HG02840 (cell line): ENCODE measurements around the gene CIITA.
"Not testable (repeated sequence)": the region's sequence is repeated elsewhere in the genome, so short reads cannot be mapped to it uniquely, and the experiment has no call there.

Source experiments
- ATAC-seq: cut with Tn5 transposase; IDR thresholded peaks from one replicate; pipeline ENCODE4 v1.9.1; 2021; ENCODE audit warnings: mild to moderate bottlenecking, moderate library complexity, moderate number of reproducible peaks; ENCODE audit not compliant: unreplicated experiment, low FRiP score

Gene CIITA

DNA sequence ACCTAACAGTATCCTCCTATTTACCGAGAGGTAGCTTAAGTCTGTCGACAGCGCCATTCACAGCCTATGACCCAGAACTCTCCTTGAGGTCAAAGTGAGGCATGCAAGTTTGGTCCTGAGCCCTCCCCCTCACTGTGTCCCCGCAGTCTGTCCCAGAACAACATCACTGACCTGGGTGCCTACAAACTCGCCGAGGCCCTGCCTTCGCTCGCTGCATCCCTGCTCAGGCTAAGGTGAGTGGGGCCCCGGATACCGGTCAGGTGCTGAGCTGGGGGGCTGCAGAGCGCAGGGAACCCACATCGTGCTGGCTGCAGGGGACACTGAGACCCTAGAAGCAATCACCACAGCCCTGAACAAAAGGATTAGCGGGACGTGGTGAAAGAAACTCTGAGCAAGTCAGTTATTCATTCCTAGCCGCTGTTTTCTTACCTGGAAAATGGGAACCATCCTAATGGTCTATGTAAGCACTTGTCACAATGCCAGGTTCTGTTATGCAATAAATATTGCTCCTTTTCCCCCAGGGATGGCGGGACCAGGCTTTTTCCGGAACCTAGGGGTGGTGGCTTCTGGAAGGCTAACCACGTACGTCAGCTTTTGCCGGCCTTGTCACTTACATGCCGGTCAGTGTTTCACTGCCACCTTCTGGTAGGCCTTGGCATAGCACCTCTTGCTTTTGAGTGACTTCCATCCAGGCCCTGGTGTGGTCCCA lies 41.4 kb downstream of the CIITA start:
- no peak for ATAC-seq

DNA sequence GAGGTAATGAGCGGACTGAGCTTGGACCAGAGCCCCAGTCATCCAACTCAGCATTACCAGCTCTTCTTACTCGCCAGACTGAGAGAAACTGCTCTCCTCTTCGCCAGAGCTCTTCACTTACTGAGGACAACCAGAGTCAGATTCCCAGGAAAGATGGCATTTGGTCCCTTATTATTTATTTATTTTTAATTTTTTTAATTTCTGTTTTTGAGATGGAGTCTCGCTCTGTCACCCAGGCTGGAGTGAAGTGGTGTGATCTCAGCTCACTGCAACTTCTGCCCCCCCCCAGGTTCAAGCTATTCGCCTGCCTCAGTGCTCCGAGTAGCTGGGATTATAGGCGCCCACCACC lies 42.0 kb downstream of the CIITA start:
- ATAC-seq = no peak

DNA sequence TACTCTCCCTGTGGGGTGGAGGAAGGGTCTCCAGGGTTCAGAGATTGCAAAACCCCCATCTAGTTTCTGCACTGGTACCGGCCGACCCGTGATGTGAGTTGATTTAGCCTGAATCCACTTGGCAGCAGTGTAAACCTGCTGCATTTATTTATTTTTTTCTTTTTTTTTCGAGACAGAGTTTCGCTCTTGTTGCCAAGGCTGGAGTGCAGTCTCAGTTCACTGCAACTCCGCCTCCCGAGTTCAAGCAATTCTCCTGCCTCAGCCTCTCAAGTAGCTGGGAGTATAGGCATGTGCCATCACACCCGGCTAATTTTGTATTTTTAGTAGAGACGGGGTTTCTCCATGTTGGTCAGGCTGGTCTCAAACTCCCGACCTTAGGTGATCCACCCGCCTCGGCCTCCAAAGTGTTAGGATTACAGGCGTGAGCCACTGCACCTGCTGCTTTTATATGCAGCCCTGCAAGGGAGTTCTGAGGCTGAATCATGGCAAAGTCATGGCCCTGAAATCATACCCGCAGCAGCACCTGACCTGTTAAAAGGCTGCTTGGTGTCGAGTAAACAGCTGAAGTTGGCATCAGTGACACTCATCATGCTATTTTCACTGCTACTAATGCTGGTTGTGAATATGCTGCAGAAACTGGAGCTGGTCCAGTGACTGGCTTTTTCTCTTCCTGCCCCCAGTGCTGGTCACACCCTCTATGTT lies 43.9 kb downstream of the CIITA start:
- ATAC-seq = no peak

DNA sequence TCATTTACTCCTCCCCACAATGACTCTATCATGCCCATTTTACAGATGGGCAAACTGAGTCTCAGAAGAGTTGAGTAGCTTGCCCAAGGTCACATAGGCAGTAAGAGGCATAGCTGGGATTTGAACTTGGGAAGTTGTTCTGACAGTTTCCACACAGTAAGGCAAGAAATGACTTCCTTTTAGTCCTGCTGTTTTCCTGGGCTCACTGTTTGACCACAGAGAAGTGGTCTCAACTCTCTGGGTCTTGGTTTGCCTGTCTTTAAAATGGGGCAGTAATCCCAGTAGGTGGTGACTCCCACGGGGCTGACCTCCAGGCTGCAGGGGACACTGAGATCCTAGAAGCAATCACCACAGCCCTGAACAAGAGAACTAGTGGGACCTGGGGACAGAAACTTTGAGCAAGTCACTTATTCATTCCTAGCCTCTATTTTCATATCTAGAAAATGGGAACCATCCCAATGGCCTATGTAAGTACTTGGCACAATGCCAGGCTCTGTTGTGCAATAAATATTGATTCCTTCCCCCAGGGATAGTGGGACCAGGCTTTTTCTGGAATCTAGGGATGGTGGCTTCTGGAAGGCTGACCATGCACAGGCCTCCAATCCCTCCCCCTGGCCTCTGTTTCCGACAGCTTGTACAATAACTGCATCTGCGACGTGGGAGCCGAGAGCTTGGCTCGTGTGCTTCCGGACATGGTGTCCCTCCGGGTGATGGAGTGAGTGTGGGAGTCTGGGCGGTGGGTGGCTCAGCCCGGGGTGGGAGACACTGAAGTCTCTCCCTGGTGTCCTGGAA lies 44.7 kb downstream of the CIITA start:
- no peak for ATAC-seq

DNA sequence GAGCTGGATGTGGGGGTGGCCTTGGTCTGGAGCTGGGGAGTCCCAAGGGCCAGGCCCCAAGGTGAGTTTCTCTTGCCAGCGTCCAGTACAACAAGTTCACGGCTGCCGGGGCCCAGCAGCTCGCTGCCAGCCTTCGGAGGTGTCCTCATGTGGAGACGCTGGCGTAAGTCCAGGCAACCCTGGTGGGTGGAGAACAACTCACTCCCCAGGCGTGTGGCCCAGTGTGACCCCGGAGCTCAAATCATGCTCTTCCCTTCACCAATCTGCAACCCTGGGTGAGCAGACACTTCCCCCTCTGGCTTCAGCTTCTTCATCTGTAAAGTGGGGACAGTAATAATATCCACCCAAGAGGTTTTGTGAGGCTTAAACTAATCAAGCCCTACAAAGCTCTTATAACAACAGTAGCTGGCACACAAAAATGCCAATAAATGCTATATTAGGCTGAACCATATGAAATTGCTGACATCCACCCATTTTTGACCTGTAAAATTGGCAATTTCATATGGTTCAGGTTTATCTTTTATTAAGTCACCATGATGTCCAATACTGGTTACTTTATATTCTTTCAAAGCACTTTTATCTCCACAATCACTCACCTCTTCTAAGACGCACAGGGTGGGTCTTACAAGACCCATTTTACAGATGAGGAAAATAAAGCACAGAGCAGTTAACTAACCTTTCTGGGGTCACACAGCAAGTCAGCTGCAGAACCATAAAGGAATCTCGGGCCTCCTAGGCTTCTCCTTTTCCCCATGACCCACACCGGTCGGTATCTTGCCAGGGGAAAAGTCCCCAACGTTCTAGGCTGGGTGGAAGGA lies 45.5 kb downstream of the CIITA start:
- ATAC-seq = no peak

DNA sequence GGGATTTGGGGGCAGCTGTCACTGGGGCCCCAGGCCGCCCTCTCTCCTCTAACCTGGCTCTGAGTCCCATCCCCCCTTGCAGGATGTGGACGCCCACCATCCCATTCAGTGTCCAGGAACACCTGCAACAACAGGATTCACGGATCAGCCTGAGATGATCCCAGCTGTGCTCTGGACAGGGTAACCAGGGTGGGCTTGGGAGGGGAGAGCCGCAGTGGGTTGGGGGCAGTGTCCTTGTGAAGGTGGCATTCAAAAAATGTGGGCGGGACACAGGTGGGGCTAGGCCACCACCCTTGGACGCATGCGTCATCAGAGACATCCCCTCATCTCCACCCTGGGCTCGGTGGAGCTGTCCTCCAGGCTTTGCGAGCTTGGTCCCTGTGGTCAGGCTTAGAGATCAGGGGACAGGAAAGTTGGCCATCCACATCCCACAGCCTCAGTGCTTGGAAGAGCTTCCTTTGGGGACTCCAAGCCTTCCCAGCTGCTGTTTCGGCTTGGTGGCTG lies 46.2 kb downstream of the CIITA start:
- ATAC-seq = no peak

DNA sequence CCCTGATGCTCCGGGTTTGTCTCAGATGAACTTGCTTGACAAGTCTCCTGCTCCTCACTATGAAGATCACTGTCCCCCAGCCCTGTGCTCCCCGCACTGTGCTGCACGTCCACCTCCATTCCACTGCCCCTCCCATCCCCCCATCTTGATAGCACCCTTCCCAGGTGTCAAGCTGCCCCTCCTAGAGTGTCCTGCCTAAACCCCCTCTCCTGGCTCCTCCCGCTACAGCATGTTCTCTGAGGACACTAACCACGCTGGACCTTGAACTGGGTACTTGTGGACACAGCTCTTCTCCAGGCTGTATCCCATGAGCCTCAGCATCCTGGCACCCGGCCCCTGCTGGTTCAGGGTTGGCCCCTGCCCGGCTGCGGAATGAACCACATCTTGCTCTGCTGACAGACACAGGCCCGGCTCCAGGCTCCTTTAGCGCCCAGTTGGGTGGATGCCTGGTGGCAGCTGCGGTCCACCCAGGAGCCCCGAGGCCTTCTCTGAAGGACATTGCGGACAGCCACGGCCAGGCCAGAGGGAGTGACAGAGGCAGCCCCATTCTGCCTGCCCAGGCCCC lies 46.7 kb downstream of the CIITA start:
- ATAC-seq = no peak

DNA sequence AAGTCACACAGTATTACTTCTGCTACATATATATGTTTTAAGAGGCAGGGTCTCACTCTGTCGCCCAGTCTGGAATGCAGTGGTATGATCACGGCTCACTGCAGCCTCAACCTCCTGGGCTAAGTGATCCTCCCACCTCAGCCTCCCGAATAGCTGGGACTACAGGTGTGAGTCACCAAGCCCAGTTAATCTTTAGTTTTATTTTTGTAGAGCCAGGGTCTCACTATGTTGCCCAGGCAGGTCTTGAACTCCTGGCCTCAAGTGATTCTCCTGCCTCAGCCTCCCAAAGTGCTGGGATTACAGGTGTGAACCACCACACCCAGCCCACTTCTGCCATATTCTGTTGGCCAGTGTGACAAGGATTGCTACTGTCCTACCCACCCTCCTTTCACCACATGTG lies 48.3 kb downstream of the CIITA start:
- not testable (repeated sequence) for ATAC-seq

DNA sequence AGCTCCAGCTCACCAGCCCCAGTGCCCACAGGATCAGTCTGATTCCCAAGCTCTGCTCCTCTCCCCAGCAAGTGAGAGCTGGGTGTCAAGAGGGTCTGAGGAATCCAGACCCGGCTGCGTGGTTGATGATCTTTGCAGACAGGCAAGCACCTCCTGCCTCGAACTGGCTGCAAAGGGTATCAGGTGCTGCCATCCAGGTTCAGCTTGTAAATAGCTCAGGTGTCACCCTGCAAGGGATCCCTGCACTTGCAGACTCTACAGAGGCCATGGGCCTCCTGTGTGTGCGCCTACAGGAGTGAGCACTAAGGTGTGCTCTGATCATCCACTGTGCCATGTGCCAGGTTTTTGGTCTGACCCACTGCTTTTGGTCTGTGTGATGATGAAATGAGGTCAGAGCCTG lies 49.1 kb downstream of the CIITA start:
- ATAC-seq = no peak

DNA sequence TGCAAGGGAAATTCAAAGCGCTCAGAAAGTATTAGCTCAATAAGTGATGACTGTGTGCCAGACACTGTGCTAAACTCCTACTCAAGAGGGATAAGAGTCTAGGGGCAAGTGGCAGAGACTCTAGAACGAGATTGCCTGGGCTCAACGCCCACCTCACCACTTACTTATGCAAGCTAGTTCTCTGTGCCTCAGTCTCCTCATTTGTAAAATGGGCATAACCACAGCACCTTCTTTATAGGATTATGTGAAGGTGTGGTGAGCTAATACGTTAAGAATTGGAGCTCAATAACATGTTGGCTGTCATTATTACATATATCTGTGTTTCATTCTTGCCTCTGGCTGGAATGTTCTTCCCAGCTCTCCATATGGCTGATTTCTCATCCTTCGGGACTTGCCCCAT lies 49.9 kb downstream of the CIITA start:
- ATAC-seq = no peak

DNA sequence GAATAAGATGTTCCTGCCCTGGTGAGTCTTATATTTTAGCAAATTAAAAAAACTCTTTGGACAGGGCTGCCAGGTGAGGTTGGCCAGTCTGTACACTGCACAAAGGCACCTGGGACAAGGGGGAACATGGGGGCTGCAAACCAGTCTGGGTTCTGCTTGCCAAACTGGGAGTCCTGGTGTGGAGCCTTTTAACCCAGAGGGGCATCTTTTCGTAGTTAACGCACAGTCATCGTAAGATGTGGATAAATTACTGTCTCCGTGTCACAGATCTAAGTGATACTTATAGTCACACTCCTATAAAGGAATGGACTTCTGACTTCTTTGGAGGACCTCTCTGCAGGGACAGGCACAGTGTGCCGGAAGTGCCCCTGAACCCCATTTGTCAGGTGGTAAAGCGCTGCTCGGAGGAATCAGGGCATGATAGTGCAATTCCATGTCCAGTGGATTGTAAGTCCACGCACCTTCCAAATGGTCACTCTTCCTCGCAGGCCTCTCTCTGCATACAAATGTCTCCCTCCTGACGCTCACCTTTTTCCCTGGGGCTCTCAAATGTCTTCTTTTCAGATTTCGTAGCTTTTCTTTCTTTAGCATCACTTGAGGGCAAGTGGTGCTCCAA lies 50.6 kb downstream of the CIITA start:
- no peak for ATAC-seq

DNA sequence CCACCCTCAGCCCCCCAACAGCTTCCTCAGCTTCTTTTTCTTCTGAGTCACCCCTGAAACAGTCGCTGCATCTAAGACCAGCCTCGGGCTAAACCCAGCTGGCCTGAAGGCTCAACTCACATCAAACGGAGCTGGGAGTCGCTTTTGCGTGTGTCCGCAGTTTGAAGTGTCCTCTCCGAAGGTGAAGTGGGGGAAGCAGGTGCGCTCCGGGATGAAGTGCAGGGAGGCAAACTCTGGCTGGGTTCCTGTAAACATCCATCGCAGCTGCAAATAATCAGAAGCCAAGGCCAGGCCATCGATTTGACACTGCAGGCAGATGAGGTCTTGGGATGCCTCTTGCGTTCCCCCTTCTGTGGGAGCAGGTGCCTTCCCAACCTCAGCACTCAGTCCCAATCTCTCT lies 52.1 kb downstream of the CIITA start:
- ATAC-seq = not testable (repeated sequence)

DNA sequence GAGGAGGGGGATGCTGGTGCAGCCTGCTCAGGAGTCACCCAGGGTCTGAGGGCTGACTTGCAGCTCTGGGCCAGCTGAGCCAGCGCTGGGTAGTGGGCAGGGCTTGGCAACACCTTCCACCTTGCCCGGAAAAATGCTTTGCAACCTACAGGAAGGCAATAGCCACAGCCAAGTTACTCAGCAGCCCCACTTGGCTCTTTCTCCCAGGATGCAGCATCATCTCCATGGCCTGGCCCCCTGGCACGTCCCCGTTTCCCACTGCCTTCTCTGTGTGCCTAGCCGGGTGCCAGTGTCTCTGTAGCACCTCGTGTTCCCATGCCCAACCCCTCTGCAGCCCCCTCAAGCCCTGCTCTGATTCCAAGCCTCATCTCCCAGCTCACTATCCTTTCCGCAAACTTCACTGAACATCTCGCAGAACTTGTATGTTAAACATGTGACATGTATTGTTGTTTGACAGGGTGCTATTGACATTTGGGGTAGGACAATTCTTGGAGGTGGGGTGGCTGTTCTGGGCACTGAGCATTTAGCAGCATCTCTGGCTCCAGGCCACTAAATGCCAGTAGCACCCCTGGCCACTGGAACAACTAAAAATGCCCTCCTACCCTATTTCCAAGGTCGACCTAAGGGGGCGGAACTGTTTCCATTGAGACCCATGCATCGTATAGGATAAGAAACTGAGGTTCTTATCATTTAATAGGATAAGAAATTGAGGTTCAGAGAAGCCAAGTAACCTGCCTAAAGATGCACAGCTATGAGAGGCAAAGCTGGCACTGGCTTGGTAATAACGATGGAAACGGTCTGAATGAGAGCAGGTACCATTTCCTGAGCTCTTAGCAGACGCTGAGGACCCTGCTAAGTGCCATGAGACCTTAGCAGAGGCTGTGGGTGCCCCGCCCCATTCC lies 53.1 kb downstream of the CIITA start:
- ATAC-seq = no peak

DNA sequence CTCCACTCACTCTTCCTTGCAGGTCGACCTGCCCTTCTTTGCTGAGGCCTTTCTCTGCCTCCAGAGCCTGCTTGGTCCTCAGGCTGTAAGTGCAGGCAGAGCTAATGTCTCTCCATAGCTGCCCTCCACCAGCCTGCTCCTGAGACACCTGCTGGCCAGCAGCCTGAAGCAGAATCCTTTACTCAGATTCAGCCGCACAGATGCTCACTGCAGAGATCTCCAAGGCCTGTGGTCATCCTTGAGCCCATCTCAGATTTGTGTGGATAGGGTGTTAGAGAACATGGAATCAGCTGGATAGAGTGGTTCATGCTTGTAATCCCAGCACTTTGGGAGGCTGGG lies 53.7 kb downstream of the CIITA start:
- ATAC-seq = no peak

DNA sequence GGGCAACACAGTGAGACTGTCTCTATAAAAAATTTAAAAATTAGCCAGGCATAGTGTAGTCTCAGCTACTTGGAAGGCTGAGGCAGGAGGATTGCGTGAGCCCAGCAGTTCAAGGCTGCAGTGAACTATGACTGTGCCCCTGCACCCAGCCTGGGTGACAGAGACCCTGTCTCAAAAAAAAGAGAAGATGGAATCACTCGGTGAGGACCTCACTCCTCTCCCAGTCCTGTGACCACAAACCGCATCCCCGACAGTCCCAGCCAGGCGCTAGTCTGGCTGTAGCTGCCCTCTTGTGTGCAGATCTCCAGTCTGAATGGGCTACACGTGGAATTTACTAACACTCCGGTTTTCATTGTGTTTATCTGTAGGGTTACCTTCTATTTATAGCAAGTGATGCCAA lies 54.1 kb downstream of the CIITA start:
- ATAC-seq = no peak

DNA sequence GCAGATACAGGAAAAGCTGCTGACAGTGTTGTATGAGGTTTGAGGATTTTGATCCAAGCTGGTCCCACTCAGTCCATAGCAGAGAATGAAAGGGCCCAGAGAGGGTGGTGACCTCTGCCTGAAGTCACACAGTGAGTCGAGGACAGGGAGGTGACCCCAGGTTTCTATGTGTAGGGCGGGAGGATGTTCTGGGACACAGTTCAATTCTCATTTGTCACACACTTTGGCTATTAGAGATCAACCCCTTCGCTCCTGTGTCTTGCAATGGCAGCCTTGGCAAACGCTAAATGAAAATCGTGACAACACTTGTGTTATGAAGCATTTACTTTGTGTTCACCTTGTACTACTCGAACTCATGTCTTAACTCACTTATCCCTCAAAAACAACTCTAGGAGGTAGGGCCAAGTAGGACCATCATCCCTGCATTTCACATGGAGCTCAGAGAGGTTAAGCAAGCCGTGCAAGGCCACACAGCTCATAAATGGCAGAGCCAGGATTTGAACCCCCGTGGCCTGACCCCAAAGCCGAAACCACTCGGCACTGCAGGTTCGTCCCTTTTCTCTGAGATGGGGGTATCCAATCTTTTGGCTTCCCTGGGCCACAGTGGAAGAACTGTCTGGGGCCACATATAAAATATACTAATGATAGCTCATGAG lies 55.1 kb downstream of the CIITA start:
- no peak for ATAC-seq

DNA sequence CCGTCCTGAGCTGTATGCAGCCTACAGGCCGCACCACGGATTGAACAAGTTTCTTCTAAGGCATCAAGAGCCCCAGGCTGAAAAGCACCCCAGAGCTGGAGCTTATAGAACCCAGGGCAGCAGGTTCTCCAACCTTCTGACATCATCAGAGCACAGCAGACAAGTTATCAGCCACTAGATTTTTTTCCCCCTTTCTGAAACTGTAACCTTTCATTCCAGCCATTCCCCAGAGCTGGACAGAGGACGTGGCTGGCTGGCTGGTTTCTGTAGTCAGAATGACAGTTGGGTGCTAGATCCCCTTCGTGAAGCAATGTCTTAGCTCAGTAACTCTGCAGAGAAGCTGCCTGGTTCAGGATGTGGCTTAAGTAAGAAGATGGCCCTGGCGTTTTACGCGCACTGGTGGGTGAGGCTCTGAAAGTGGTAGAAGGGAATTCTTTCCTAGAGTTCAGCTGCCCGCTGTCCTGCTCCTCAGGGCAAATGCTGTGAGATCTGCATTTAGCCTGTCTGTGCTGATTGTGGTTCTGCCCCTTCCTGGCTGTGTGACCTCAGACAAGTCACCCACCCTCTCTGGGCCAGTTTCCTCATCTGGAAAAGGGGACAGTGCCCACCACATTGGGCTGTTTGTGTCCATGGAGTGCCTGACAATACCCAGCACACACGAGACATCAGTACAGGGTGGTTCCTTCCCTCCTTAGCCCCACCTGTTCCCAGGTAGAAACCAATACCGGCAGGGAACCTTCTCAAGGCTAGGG lies 56.1 kb downstream of the CIITA start:
- ATAC-seq = no peak

DNA sequence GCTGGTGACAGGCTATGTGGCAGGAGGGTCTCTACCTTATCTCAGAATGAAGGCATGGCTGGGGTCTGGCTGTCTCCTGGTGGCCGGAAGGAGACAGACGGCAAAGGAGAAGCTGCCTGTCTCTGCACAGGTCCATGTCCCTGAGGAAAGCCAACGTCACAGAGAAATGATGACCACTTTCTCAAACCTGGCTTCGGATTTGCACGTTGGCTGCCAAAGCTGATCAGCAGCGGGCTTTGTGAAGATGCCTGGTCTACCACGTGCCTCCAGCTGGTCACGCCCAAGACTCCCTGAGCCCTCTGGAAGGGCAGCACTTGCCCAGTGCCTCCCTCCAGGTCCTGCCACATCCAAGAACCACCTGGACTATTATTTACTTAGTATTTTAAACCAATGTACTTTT lies 56.9 kb downstream of the CIITA start:
- ATAC-seq = no peak
